Adipocyte (in vitro differentiated cells): Measurements from ENCODE around the gene CHST10.

Source experiments
- DNase-seq: peaks from one replicate; pipeline ENCODE4 v3.0.0-alpha.2; 2015; ENCODE audit warnings: low read depth
- H3K27me3 ChIP-seq: replicated peaks from 2 replicates; pipeline ENCODE4 v1.7.0; 2013; ENCODE audit warnings: mild to moderate bottlenecking, low read length, moderate library complexity; ENCODE audit not compliant: control insufficient read depth, insufficient read depth
- H3K36me3 ChIP-seq: 2 replicates; pipeline ENCODE4 v1.7.0; 2013; ENCODE audit warnings: low read length, mild to moderate bottlenecking, moderate library complexity; ENCODE audit not compliant: control insufficient read depth, insufficient read depth, severe bottlenecking
- H3K4me1 ChIP-seq: 2 replicates; pipeline ENCODE4 v1.7.0; 2013; ENCODE audit warnings: mild to moderate bottlenecking, low read length, moderate library complexity; ENCODE audit not compliant: control insufficient read depth, insufficient read depth
- H3K4me3 ChIP-seq: 2 replicates; pipeline ENCODE4 v1.7.0; 2013; ENCODE audit warnings: mild to moderate bottlenecking, low read length, moderate library complexity
- H3K9ac ChIP-seq: 2 replicates; pipeline ENCODE4 v1.7.0; 2013; ENCODE audit warnings: mild to moderate bottlenecking, low read length, moderate library complexity
- H3K9me3 ChIP-seq: 2 replicates; pipeline ENCODE4 v1.7.0; 2013; ENCODE audit warnings: mild to moderate bottlenecking, low read length, moderate library complexity; ENCODE audit not compliant: control insufficient read depth

CHST10 gene

DNA sequence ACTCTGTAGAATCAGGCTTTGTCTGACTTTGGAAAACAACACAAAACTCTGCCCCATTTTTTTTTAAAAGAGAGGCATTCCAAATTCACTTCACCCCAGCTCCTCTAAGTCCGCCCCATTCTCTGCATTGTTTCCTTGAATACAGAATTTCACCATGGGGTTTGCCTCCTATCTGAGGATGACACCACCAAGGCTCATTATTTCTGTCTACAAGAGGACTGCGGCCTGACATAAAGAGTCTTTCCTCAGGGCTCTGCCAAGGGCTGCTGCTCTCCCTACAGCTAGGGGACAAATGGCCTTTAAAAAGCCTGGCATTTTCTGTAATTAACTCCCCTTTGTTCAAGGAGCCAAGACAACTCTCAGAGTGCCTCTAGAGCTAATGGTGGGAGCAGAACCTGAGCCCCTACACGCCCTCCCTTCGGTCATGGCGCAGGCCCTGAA, 4.6 kb downstream of the CHST10 start:
- H3K4me1 ChIP-seq = peaks cover 6% of the 10 kb centered on the region
- peaks cover 7% of the 10 kb centered on the region for H3K36me3 ChIP-seq
- H3K9ac ChIP-seq = no peak overlapping the region
- no peak overlapping the region for H3K4me3 ChIP-seq
- no peak for DNase-seq
- H3K9me3 ChIP-seq = no peaks in the 10 kb centered on the region
- no peaks in the 10 kb centered on the region for H3K27me3 ChIP-seq

DNA sequence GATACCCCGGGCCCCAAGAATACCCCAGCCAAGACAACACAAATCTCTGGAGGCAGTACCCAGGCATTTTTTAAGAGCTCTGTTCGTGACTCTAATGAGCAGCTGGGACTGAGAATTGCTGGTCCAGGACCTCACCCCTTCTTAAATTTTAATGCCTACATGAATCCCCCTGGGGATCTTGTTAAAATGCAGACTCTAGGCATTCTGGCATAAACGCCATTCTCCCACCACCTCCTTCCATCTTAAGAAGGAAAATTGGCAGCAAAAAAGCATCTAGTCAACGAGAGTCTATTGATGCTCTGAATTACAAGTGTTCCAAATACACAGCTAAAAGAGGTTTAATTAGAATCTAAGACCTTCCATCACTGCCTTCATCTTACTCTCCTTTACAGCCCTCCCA, 5.0 kb downstream of the CHST10 start:
- Histone ChIP-seq H3K9me3 (no peaks in the 10 kb centered on the region), H3K36me3 (peaks cover 7% of the 10 kb centered on the region), H3K27me3 (no peaks in the 10 kb centered on the region), H3K4me1 (peaks cover 5% of the 10 kb centered on the region), H3K9ac (no peak overlapping the region), H3K4me3 (no peak overlapping the region)
- DNase-seq = no peak

DNA sequence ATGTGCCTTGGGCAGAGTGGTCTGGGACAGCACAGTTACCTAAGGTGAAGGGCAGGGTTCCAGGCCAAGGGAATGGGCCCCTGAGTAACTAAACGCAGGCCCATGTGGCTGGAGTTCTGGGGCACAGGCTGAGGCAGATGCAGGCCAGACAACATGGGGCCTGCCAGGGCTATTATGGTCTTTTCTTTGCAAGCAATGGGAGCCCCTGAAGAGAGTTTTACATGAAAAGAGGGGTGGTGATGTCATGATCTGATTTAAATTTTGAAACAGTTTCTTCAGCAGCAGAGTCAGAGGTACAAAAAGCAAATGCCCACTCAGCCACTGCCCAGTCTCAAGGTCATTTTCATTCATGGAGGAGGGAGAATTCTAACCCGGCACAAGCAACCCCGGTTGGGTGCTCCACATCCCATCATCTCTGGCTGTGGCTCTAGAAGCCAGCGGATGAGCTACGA, 5.6 kb downstream of the CHST10 start:
- DNase-seq = no peak
- no peak overlapping the region for H3K9ac ChIP-seq
- H3K36me3 ChIP-seq = peaks cover 7% of the 10 kb centered on the region
- no peak overlapping the region for H3K4me3 ChIP-seq
- peaks cover 4% of the 10 kb centered on the region for H3K4me1 ChIP-seq
- H3K27me3 ChIP-seq = no peaks in the 10 kb centered on the region
- H3K9me3 ChIP-seq = no peaks in the 10 kb centered on the region

DNA sequence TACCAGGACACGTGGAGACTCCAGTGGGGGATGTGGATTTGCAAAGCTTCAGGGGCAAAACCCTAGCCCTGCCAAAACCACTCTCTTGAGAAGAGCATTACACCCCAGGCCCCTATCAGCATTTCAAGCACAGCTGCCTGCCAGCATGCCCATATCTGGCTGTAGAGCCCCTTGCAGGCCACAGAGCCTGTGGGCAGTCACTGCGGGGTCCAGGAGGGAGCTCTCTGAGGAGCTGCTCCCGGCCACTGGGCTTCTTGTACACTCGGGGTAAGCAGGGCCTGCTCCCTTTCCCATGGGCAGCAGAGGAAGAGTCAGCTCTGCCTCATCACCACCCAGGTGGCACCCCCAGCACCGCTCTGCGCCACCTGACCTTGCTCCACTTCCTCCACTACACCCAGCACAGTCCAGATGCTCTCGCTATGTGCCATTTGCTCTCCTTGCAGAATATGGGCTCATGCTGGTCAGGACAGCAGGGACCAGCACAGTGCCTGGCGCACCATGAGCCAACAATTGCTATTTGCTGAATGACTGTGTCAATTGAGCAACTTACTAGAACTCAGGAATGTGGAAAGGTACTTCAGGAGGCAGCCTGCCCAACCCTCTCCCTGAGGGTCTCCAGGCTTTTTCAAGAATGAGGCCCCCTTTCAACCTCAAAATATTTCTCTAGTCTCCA, 7.4 kb downstream of the CHST10 start:
- H3K27me3 ChIP-seq = no peaks in the 10 kb centered on the region
- H3K4me3 ChIP-seq = no peak overlapping the region
- no peaks in the 10 kb centered on the region for H3K4me1 ChIP-seq
- DNase-seq = no peak
- H3K9ac ChIP-seq = no peak overlapping the region
- H3K9me3 ChIP-seq = no peaks in the 10 kb centered on the region
- H3K36me3 ChIP-seq = peaks cover 15% of the 10 kb centered on the region

DNA sequence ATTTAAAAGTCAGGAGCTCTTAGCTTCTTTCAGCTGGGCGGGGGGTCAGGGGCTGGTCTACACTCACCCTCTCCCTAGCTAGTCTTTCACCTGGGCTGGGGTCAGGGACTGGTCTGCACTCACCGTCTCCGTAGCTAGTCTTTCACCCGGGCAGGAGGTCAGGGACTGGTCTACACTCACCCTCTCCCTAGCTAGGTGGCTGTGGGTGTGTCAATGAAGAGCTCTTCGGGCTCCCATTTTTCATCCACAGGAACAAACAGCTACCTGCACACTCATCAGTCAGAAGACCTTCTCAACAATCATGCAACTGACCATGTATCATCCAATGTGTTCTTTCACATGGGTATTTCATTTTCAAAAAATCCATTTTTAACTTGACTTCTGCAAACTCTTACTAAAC, 8.0 kb downstream of the CHST10 start:
- Histone ChIP-seq H3K36me3 (peaks cover 15% of the 10 kb centered on the region), H3K4me1 (no peaks in the 10 kb centered on the region), H3K4me3 (no peak overlapping the region), H3K9me3 (no peaks in the 10 kb centered on the region), H3K27me3 (no peaks in the 10 kb centered on the region), H3K9ac (no peak overlapping the region)
- DNase-seq = no peak

DNA sequence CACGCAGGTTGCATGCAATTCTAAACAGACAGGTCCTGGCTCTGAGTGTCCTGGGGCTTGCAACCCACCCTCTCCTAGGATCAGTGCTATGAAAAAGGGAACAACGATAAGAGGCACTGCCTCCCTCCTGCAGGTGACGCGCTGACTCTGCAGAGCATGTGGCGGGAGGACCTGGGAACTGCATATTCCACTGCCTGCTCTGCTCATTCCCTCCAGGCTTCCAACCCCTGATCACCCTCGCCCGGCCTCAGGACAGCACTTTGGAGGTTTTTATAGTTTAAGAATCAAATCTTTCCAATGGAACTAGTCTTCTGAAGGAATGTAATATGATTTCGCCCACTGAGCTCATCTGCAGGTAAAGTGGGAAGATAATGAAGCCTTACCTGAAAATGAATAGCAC, 8.5 kb downstream of the CHST10 start:
- Histone ChIP-seq H3K9ac (no peak overlapping the region), H3K27me3 (no peaks in the 10 kb centered on the region), H3K9me3 (no peaks in the 10 kb centered on the region), H3K36me3 (peaks cover 11% of the 10 kb centered on the region), H3K4me1 (no peaks in the 10 kb centered on the region), H3K4me3 (no peak overlapping the region)
- no peak for DNase-seq

DNA sequence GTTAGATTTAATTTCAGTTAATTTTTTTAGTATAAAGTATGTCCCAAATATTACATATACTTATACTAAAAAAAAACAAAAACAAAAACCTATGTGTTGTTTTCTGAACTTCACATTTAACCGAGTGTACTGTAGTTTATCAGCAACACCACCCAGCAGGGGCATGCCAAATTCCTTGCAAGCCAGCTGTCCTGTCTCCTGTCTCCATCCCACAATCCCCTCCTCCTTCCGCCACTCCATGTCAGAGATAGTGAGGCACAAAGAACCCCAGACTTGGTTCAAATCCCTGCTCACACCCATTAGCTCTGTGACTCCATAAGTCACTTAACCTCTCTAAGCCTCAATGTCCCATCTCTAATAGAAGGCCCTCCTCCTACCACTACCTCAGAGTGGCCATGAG, 9.4 kb downstream of the CHST10 start:
- Histone ChIP-seq H3K27me3 (no peaks in the 10 kb centered on the region), H3K4me1 (no peaks in the 10 kb centered on the region), H3K4me3 (no peak overlapping the region), H3K36me3 (peaks cover 8% of the 10 kb centered on the region), H3K9me3 (no peaks in the 10 kb centered on the region), H3K9ac (no peak overlapping the region)
- DNase-seq = no peak

DNA sequence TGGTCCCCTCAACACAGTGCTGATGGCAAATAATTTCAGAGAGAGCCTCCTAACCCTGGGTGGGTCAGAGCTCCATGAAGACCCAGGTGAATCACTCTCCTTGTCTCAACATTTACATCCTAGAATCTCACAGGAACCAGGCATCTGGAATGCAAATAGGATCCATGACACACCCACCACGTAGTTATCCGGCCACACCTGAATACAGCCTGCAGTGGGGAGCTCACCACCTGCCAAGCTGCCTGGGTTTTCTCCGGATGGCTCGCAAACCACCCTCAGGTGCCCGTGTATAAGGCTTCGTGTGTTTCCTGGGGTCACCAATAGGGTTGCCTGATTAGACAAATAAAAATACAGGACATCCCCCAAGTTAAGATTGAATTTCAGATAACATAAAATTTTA, 9.9 kb downstream of the CHST10 start:
- Histone ChIP-seq H3K36me3 (peaks cover 8% of the 10 kb centered on the region), H3K27me3 (no peaks in the 10 kb centered on the region), H3K4me1 (no peaks in the 10 kb centered on the region), H3K4me3 (no peak overlapping the region), H3K9me3 (no peaks in the 10 kb centered on the region), H3K9ac (no peak overlapping the region)
- no peak for DNase-seq

DNA sequence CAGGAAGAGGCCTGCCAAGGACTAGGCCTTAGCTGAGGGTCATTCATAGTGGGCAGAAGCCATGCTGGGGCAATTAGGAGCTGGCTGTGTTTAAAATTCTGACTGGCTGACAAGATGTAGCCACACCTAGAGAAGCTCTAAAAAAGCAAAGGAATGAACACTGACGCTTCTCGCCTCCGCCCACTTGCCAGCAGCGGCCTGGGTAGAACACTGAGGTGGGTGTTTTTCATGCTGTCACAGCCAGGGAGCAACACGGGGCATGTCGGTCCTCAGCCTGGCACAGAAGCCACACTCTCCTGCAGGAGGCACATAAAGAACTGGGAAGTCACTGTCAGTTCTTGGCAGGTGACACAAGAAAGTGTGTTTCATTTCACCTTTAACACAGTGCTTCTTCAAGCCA, 10.4 kb downstream of the CHST10 start:
- Histone ChIP-seq H3K9ac (no peak overlapping the region), H3K4me3 (no peak overlapping the region), H3K36me3 (peaks cover 8% of the 10 kb centered on the region), H3K27me3 (no peaks in the 10 kb centered on the region), H3K4me1 (no peaks in the 10 kb centered on the region), H3K9me3 (no peaks in the 10 kb centered on the region)
- DNase-seq = no peak

DNA sequence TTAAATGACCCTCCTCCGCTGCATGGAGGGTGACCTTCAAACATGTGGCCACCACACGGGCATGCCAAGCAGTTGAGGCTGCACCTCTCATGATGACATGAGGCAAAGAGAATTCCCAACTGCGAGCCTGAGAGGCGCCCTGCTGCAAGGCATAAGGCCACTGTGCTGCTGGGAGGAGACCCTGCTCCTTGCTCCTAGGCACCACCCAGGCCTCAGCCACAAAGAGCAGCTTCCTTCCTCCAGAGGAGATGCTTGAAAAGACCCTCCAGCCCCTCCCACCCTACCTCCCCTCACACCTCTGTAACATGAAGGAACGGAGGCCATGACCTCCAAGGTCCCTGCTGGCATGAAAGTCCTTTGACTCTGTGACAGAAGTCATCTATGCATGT, 11.4 kb downstream of the CHST10 start:
- Histone ChIP-seq H3K9ac (no peak overlapping the region), H3K9me3 (no peaks in the 10 kb centered on the region), H3K27me3 (no peaks in the 10 kb centered on the region), H3K4me1 (no peaks in the 10 kb centered on the region), H3K4me3 (no peak overlapping the region), H3K36me3 (peaks cover 8% of the 10 kb centered on the region)
- no peak for DNase-seq

DNA sequence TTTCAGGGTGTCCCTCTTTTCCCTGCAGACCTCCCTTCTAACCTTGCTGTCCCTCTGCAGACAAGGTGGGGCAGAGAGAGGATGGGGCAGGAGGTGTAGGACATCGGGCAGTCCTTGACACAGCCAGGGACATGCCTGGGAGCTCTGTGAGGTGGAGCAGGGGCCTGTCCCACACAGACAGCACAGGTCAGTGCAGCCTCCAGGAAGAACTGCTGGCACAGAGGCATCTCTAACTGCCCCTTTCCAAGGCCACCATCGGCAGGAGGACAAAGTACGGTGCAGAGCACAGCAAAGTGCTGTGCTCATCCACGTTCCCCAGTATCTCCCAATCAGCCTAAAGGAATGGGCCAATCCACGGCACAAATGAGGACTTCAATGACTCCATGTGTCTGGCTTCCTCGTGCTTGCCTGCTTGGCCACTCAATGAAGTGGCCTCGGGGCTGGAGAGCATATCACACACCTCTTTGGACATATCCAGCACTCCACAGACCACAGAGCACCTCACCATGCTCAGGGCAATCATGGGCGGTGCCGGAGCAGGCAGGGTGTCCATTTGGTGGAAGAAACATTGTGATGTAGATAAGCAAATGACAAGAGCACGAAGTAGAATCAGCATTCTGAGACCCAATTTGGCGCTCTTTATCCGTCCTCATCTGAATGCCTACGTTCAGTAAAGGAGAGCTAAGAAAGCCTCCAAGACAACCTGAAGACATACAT, 11.9 kb downstream of the CHST10 start:
- Histone ChIP-seq H3K4me3 (no peak overlapping the region), H3K36me3 (peaks cover 8% of the 10 kb centered on the region), H3K27me3 (no peaks in the 10 kb centered on the region), H3K4me1 (no peaks in the 10 kb centered on the region), H3K9me3 (no peaks in the 10 kb centered on the region), H3K9ac (no peak overlapping the region)
- DNase-seq = no peak
